Activated CD4-positive, alpha-beta T cell treated with anti-CD3 and anti-CD28 coated beads, Interleukin-2, amount 10 ng/mL, durations not matched to agents 24 days and 14 days (primary cell): ENCODE results near the gene STAB2. TPM values are rescaled to one million over a fixed set of nuclear protein-coding genes. Genes with fewer than 3 reads are reported as not detected.

Experiments
- DNase-seq: peaks from one replicate; pipeline ENCODE4 v3.0.0; 2022
- H3K27ac Mint-ChIP-seq: one replicate; pipeline ENCODE4 v1.8.0; 2022; ENCODE audit warnings: mild to moderate bottlenecking, mixed read lengths
- H3K27me3 Mint-ChIP-seq: one replicate; pipeline ENCODE4 v1.8.0; 2022; ENCODE audit warnings: mixed read lengths
- H3K36me3 Mint-ChIP-seq: one replicate; pipeline ENCODE4 v1.8.0; 2022; ENCODE audit warnings: low read depth, mild to moderate bottlenecking, mixed read lengths
- H3K4me1 Mint-ChIP-seq: one replicate; pipeline ENCODE4 v1.8.0; 2021; ENCODE audit warnings: mixed read lengths
- H3K4me3 Mint-ChIP-seq: one replicate; pipeline ENCODE4 v1.8.0; 2022; ENCODE audit warnings: mild to moderate bottlenecking, moderate library complexity, mixed read lengths
- H3K9me3 Mint-ChIP-seq: one replicate; pipeline ENCODE4 v1.8.0; 2021; ENCODE audit warnings: mixed read lengths
- intact Hi-C: fragments of 100-400 bp; cut with micrococcal nuclease; formaldehyde crosslinking; loops from one replicate; pipeline ENCODE4 v1.15.1; 2023
- total RNA-seq: library from RNA; stranded (reverse); gene quantifications from 2 replicates; pipeline ENCODE4 v1.2.3, GENCODE V29; 2022

The STAB2 gene
- total RNA-seq, 1 donor from 2014 or later = not detected

DNA sequence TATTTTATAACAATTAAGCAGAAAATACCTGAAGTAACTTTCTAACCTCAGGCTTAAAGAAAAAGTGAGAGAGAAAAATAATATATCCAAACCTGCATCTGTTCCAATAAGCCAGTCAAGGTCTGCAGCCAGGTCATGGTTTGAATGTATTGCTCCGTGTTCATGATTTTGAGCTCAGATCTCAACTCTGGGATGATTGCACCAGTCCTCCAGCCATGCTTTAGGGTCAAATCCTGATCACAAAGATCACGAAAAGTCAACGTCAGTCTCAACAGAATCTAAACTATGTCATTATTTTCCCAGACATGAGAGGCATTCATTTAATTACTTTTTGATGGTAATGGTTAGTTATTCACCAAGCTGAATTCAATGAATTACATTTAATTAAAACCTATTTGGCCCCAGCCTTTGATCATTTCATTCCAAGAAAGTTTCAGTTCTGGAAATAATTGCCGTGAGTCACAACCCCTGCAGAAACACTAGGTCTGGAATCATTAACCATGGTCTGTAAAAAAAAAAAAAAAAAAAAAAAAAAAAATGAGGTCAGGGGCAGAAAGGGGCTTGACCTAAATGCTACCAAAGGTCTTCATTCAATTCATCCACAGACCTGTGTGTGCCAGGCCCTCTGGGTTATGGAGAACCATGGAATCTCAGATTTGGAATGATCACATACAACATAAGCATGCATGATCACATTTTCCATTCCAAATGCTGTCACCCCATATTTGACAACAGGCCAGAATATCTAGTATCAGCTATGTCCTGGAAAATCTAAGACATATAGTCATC, 198.4 kb downstream of the STAB2 start:
- DNase-seq = no peak
- H3K27ac Mint-ChIP-seq = no peak overlapping the region
- no peaks in the 10 kb centered on the region for H3K4me1 Mint-ChIP-seq
- no peaks in the 10 kb centered on the region for H3K27me3 Mint-ChIP-seq
- peaks cover 14% of the 10 kb centered on the region for H3K36me3 Mint-ChIP-seq
- intact Hi-C loops = no loop called here
- H3K4me3 Mint-ChIP-seq = no peak overlapping the region
- no peaks in the 10 kb centered on the region for H3K9me3 Mint-ChIP-seq

DNA sequence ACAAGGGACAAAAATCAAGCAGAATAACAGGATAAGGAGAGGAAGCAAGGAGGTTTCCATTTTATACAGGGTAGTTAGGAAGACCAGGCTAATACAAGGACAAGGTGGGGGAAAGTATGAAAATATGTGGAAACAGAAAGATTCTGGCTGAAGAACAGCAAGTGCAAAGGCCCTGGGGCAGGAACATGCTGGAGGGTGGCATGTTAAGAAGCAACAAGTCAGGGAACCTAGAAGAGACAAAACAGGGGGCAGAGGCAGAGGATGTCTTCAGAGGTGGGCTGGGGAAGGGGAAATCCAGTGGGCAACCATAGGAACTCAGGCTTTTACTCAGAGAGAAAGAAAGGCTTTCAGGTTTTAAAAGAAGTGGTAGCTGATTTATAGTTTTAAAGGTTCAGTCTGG, 199.1 kb downstream of the STAB2 start:
- H3K36me3 Mint-ChIP-seq = peaks cover 14% of the 10 kb centered on the region
- H3K4me1 Mint-ChIP-seq = no peaks in the 10 kb centered on the region
- intact Hi-C loops = no loop called here
- no peak overlapping the region for H3K4me3 Mint-ChIP-seq
- H3K27ac Mint-ChIP-seq = no peak overlapping the region
- no peak for DNase-seq
- no peaks in the 10 kb centered on the region for H3K9me3 Mint-ChIP-seq
- H3K27me3 Mint-ChIP-seq = no peaks in the 10 kb centered on the region

DNA sequence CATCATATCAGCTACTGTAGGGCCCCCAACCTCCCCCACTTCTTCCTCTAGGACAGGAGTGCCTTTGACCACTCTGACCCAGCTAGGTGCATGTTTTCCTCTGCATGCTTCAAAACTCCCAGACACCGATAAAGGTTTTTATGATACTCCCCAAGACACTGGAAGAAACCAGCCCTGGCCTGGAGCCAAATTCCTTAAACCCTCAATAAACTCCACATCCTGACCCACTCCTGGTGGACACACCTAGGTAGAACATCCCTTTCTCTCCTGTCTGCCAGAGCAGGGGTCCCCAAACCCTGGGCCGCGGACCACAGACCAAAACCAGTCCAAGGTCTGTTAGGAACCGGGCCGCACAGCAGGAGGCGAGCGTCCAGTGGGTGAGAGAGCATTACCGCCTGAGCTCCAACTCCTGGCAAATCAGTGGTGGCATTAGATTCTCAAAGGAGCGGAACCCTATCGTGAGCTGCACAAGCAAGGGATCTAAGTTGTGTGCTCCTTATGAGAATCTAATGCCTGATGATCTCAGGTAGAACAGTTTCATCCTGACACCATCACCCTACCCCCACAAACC, 204.4 kb downstream of the STAB2 start:
- Mint-ChIP-seq H3K9me3 (no peaks in the 10 kb centered on the region), H3K27ac (no peak overlapping the region)
- intact Hi-C loops = no loop called here

DNA sequence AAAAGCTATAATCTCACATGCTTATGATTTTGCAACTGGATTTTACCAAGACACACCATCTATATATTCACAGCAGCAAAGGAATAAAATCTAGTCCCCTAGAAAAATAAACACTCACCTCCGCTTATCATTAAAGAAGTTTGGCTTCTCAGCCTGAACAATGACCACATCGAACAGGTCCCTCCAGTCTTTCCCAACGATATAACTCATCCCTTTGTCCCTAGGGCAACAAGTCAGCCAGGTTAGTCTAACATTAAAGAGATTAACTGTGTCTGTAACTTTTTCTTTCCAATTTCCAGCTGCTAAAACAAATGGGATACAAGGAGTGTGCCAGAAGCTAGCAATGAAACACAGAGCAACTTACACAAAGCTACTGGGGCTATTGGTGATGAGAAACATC, 206.0 kb downstream of the STAB2 start:
- H3K36me3 Mint-ChIP-seq = peaks cover 8% of the 10 kb centered on the region
- H3K4me3 Mint-ChIP-seq = no peak overlapping the region
- no peaks in the 10 kb centered on the region for H3K4me1 Mint-ChIP-seq
- intact Hi-C loops = no loop called here
- H3K9me3 Mint-ChIP-seq = no peaks in the 10 kb centered on the region
- H3K27ac Mint-ChIP-seq = no peak overlapping the region
- no peaks in the 10 kb centered on the region for H3K27me3 Mint-ChIP-seq
- DNase-seq = no peak

More for the DNA sequence above, 204.4 kb downstream of the STAB2 start:
- Mint-ChIP-seq H3K4me3 (no peak overlapping the region), H3K4me1 (no peaks in the 10 kb centered on the region), H3K36me3 (peaks cover 6% of the 10 kb centered on the region), H3K27me3 (no peaks in the 10 kb centered on the region)
- DNase-seq = no peak

DNA sequence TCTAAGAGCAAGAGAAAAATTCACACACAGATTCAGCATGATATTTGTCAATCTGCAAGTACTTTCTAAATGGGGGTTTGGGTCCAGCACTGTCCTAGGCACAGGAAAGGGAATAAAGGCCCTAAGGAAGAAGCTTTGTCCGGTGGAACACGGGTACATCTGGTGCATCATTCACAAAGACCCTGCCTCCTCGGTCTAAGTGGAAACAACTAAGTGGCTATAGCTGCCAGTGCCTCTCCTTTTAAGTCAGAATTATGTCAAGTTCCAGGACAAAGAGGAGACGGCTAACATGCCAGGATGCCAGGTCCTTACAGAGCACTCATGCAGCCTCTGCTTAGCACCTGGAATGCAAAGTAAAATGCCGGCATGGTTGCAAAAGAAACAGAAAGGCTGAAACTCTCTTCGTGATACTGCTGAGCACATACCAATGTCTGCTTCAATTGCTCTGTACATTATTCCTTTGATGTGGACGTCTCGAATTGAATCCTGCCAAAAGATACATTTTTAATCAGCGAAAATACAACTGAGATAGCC, 206.5 kb downstream of the STAB2 start:
- no peaks in the 10 kb centered on the region for H3K27me3 Mint-ChIP-seq
- H3K9me3 Mint-ChIP-seq = no peaks in the 10 kb centered on the region
- H3K4me1 Mint-ChIP-seq = no peaks in the 10 kb centered on the region
- H3K4me3 Mint-ChIP-seq = no peak overlapping the region
- no peak overlapping the region for H3K27ac Mint-ChIP-seq
- intact Hi-C loops = no loop called here
- peaks cover 8% of the 10 kb centered on the region for H3K36me3 Mint-ChIP-seq
- DNase-seq = no peak

DNA sequence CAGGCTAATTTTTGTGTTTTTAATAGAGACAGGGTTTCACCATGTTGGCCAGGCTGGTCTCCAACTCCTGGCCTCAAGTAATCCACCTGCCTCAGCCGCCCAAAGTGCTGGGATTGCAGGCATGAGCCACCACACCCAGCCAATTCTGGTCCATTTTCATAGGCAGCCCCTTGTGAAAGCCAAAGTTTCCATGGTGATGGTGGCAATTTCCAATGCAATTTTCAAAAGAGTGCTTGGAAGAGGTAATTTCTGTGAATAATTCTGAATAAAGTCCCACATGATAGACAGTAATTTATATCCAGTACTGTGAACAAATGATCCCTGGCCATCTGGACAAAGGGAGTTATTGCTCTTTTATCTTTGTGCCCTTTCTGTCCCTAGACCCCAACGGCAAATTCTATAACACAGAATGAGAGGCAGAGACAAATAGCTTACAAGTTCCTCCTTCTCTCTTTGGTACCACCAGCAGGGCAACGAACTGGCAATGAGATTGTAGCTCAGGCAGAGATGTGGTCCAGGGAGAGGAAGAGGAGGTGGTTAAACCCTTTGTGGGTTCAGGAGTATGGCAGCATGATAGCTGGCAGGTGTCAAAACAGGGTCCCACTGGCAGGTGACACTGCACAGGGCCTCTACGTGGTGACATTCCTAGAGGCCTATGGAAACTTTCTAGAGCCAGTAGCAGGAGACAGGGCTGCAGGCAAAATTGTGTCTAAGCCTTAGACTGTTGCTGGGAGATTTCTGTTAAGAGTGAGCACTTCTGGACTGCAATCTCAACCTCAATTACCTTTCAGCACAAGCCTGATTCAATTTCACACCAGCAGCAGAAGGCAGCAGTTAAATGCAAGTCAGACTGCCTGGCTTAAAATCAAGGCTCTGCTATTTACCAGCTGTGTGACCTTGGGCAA, 207.5 kb downstream of the STAB2 start:
- intact Hi-C loops = no loop called here
- Mint-ChIP-seq H3K27me3 (no peaks in the 10 kb centered on the region), H3K27ac (no peak overlapping the region), H3K4me3 (no peak overlapping the region), H3K36me3 (peaks cover 8% of the 10 kb centered on the region), H3K9me3 (no peaks in the 10 kb centered on the region), H3K4me1 (peaks cover 1% of the 10 kb centered on the region)
- DNase-seq = no peak

DNA sequence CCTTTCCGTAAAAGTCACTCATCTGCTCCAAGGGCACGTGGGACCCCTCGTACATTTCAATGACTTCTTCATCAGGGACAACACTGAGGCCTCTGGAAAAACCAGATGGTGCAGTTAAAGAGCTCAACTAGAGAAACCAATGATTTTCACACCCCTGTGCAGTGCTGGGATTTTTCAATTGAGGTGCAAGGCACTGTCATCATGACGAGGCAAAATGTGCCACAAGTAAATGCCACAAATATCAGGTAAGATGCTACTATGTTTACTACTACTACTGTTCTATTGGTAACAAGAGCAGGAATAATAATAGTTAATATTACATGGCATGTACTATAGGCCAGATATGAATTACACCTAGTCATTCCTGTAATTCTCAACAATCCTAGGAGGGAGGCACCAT, 211.5 kb downstream of the STAB2 start:
- Mint-ChIP-seq H3K36me3 (peaks cover 3% of the 10 kb centered on the region), H3K4me1 (peaks cover 1% of the 10 kb centered on the region), H3K4me3 (no peak overlapping the region), H3K27me3 (no peaks in the 10 kb centered on the region), H3K27ac (no peak overlapping the region), H3K9me3 (no peaks in the 10 kb centered on the region)
- intact Hi-C loops = no loop called here
- DNase-seq = no peak

DNA sequence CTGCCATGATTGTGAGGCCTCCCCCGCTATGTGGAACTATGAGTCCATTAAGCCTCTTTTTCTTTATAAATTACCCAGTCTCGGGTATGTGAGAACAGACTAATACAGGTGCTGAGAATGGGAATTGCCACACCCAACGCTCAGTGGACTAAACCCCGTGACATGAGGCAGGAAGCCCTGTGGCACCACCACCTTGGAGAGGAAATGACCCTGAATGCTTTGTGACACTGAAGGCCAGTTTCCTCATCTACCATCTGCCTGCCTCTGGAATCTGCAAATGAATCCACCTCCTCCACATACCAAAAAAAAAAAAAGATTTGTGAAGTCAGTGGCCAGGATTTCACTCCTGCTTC, 212.4 kb downstream of the STAB2 start:
- H3K27me3 Mint-ChIP-seq = no peaks in the 10 kb centered on the region
- H3K9me3 Mint-ChIP-seq = no peaks in the 10 kb centered on the region
- intact Hi-C loops = no loop called here
- H3K27ac Mint-ChIP-seq = no peak overlapping the region
- H3K36me3 Mint-ChIP-seq = peaks cover 2% of the 10 kb centered on the region
- peaks cover 1% of the 10 kb centered on the region for H3K4me1 Mint-ChIP-seq
- DNase-seq = no peak
- no peak overlapping the region for H3K4me3 Mint-ChIP-seq

DNA sequence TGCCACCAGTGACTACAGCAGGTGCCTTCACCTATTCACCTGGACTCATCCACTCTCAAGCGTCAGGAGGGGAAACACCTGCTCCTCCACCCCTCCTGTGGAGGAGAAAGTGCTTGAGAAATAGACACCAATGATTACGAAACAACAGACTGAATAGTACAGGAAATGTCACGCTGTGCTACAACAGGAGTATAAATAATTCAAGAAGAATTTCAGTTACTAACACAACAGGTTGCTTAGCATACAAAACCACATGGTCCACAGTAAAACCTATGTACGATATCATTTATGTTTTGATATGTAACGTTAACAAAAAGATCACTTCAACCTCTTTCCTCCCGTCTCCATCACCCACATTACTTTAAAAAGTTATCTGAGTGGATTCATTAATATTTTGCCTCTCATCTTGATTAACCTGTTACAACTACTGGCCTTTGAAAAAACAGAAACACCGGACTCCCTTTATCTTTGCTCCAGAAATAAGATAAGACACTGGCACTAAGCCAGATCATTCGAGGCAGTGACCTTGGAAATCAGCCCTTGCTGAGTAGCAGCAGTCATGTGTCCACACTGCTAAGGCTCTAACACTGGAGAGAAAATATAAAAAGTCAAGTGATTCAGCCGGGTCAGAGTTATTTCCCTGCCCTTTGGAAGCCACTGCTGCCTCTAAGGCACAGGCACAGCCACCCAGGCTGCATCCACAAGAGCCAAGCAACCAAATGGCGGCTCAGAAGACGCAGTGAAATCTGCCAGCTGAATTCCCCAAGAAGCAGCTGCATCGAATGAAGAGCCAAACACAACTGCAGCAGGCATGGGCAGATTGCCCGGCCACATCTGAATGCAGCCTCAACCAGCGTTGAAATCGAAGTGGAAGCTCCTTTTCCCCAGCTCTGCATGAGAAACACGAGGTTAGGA, 213.0 kb downstream of the STAB2 start:
- intact Hi-C loops = no loop called here
- Mint-ChIP-seq H3K4me1 (peaks cover 1% of the 10 kb centered on the region), H3K27me3 (no peaks in the 10 kb centered on the region), H3K9me3 (no peaks in the 10 kb centered on the region), H3K4me3 (no peak overlapping the region), H3K27ac (no peak overlapping the region), H3K36me3 (peaks cover 2% of the 10 kb centered on the region)
- DNase-seq = no peak

DNA sequence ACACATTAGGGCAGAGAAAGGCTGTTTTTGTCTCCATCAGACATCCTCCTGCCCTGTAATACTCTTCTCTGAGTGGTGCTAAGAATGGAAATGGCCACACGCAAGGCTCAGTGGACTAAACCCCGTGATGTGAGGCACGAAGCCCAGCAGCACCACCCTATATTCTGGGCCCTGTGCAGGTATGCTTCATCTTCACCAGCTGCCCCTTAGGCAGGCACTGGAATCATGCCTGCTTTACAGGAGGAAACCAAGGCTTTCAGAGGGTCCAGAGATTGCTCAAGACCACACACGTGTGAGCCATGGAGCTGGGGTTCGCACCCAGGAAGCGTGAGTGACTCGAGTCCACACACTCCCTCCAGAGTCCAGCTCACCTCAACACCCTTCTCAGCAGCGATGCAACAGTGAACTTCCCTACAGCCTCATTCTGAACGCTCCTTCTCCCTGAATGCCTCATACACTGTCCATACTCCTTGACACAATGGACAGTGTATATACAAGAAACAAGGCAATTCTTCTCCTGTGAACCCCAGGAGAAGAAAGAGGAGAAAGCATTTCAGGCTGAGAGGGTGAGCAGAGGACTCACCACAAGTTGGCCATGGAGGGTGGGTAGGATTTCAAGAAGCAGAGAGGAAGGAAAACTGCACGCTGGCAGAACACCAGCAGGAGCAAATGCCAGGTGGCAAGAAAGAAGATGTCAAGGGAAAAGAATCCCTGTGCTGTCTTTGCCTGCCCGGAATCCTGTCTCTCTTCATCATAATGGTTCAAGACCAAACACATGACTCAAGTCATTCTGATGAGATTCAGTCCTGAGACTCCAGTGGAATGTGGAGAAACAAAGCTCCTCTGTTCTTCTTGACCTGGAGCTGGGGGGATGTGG, 214.9 kb downstream of the STAB2 start:
- H3K27ac Mint-ChIP-seq = no peak overlapping the region
- no peak overlapping the region for H3K4me3 Mint-ChIP-seq
- no peaks in the 10 kb centered on the region for H3K9me3 Mint-ChIP-seq
- intact Hi-C loops = no loop called here
- no peaks in the 10 kb centered on the region for H3K27me3 Mint-ChIP-seq
- H3K36me3 Mint-ChIP-seq = peaks cover 2% of the 10 kb centered on the region
- H3K4me1 Mint-ChIP-seq = peaks cover 1% of the 10 kb centered on the region
- no peak for DNase-seq

DNA sequence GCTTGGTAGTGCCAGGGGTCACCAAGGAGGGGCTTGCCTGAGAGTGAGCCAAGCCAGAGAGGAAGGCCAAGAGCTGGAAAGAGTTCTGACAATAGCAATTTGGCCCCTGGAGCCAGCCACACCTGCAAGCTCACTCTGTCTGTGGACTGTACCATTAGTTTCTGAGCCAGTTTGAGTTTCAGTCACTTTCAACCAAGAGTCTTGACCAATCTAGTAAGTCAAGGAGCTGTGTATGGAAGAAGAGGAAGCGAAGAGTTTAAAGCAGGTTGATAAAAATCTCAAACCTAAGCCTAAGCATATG, 215.5 kb downstream of the STAB2 start:
- DNase-seq = no peak
- intact Hi-C loops = no loop called here
- Mint-ChIP-seq H3K4me3 (no peak overlapping the region), H3K4me1 (peaks cover 1% of the 10 kb centered on the region), H3K9me3 (no peaks in the 10 kb centered on the region), H3K36me3 (peaks cover under 1% of the 10 kb centered on the region), H3K27ac (no peak overlapping the region), H3K27me3 (no peaks in the 10 kb centered on the region)

DNA sequence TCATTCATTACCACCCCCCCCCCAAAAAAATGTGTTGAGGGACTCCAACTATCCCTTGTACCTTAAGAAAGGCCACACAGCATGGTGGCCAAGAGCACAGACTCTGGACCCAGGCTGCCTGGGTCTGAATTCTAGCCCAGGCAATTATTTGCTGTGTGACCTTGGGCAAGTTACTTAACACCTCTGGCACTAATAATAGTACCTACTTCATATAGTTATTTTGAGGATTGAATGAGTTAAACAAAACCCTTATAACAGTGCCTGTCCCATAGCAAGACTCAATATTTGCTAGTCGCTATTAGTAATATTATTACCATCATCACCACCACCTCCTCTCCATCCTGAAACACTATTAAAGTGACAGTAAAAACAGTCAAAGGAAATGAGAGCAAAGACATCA, 216.8 kb downstream of the STAB2 start:
- Mint-ChIP-seq H3K9me3 (no peaks in the 10 kb centered on the region), H3K4me3 (no peak overlapping the region), H3K4me1 (peaks cover 4% of the 10 kb centered on the region), H3K36me3 (no peaks in the 10 kb centered on the region), H3K27me3 (no peaks in the 10 kb centered on the region), H3K27ac (no peak overlapping the region)
- no peak for DNase-seq
- intact Hi-C loops = no loop called here
